ENCODE data around the gene KATNB1. TPM values are rescaled to one million over a fixed set of nuclear protein-coding genes. Genes with fewer than 3 reads are reported as not detected.

The KATNB1 gene
- total RNA-seq, 4 donors from 2014 or later = 17.7 to 27.1 (median 21.7) TPM

DNA sequence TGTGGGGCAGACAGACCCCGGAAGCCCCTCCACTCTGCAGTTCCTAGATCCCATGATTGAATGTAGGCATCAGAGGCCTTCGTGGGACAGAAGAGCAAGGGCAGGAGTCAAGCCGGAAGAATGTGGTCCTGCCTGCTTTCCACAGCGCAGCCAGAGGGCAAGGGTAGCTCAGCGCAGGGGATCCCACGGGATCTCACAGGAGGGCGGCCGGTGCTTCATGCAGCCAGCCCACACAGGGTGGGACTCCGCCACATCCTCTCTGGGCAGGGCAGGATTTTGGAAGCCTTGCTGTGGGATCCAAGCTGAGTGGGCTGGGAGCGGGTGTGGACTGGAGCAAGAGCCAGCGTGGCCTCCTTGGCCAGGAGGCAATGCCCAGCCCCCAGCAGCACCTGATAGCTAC is 13.0 kb downstream of the KATNB1 start:
- Histone ChIP-seq H3K4me1 (no peaks in the 10 kb centered on the region), H3K36me3 (peaks cover 0 to 11% (median 0%) of the 10 kb centered on the region in 3 donors), H3K4me3 (no peak overlapping the region), H3K9me3 (no peaks in the 10 kb centered on the region), H3K27me3 (no peaks in the 10 kb centered on the region), H3K27ac (no peak overlapping the region)
- TF ChIP-seq, protein P1, sequence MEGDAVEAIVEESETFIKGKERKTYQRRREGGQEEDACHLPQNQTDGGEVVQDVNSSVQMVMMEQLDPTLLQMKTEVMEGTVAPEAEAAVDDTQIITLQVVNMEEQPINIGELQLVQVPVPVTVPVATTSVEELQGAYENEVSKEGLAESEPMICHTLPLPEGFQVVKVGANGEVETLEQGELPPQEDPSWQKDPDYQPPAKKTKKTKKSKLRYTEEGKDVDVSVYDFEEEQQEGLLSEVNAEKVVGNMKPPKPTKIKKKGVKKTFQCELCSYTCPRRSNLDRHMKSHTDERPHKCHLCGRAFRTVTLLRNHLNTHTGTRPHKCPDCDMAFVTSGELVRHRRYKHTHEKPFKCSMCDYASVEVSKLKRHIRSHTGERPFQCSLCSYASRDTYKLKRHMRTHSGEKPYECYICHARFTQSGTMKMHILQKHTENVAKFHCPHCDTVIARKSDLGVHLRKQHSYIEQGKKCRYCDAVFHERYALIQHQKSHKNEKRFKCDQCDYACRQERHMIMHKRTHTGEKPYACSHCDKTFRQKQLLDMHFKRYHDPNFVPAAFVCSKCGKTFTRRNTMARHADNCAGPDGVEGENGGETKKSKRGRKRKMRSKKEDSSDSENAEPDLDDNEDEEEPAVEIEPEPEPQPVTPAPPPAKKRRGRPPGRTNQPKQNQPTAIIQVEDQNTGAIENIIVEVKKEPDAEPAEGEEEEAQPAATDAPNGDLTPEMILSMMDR (IDR thresholded peaks at IDR 0.05) = no peak
- no peak for TF ChIP-seq POLR2A (IDR thresholded peaks at IDR 0.05)
- DNase-seq = no peak

DNA sequence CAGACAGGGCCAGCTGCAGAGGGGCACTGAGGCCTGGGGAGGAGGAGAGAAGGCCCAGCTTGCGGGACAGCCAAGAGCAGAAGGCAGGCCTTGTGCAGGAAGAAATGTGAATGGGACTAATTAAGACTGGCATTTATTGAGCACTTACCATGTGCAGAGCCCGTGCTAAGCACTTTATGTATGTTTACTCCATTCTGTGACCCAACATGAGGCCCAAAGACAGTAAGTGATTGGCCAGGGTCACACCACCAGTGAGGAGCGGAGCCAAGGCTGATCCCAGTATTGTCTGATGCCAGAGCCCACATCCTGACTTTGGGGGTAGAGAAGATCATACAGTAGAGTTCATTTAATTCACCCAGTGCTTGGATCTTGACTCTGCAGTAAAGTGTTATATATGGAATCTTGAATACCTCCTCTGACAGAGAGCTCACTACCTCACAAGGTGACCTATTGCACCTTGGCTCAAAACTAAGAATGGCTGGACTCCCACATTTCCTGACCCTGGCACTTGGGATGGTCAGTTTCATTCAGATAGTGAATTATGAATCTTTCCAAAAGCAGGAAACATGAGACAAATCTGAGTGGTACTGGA is 13.6 kb downstream of the KATNB1 start:
- Histone ChIP-seq H3K27me3 (no peaks in the 10 kb centered on the region), H3K4me3 (no peak overlapping the region), H3K9me3 (no peaks in the 10 kb centered on the region), H3K27ac (no peak overlapping the region), H3K4me1 (no peaks in the 10 kb centered on the region), H3K36me3 (peaks cover 0 to 10% (median 0%) of the 10 kb centered on the region in 3 donors)
- DNase-seq = no peak
- TF ChIP-seq, protein P1 (IDR thresholded peaks at IDR 0.05) = no peak
- no peak for TF ChIP-seq POLR2A (IDR thresholded peaks at IDR 0.05)

DNA sequence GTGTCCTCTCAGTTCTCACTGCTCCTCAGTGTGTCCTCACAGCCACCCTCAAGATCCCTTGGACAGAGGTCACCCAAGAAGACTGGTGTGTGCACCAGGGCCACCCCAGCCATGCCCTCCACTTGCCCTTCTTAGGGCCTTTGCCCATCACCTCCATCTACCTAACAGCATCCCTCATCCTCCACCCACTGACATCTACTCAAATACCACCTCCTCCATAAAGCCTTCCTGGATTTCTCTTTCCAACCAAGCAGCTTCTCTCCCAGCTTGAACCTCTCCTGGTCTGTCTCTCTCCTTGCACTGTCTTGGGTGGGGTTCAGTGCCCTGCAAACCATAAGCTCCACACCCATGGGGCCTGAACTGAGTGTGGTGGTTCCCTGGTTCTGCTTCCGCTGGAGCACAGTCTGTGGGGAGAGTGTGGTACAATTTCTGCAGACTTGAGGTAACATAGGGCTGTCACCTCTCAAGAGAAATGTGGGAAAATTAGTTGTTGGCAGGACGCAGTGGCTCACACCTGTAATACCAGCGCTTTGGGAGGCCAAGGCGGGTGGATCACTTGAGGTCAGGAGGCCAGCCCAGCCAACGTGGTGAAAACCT is 14.4 kb downstream of the KATNB1 start:
- TF ChIP-seq, protein P1 (IDR thresholded peaks at IDR 0.05) = no peak
- TF ChIP-seq POLR2A (IDR thresholded peaks at IDR 0.05) = no peak
- H3K27me3 ChIP-seq = no peaks in the 10 kb centered on the region
- no peaks in the 10 kb centered on the region for H3K4me1 ChIP-seq
- peaks cover 0 to 8% (median 0%) of the 10 kb centered on the region in 3 donors for H3K36me3 ChIP-seq
- no peak for DNase-seq
- H3K9me3 ChIP-seq = no peaks in the 10 kb centered on the region
- no peak overlapping the region for H3K4me3 ChIP-seq
- no peak overlapping the region for H3K27ac ChIP-seq

DNA sequence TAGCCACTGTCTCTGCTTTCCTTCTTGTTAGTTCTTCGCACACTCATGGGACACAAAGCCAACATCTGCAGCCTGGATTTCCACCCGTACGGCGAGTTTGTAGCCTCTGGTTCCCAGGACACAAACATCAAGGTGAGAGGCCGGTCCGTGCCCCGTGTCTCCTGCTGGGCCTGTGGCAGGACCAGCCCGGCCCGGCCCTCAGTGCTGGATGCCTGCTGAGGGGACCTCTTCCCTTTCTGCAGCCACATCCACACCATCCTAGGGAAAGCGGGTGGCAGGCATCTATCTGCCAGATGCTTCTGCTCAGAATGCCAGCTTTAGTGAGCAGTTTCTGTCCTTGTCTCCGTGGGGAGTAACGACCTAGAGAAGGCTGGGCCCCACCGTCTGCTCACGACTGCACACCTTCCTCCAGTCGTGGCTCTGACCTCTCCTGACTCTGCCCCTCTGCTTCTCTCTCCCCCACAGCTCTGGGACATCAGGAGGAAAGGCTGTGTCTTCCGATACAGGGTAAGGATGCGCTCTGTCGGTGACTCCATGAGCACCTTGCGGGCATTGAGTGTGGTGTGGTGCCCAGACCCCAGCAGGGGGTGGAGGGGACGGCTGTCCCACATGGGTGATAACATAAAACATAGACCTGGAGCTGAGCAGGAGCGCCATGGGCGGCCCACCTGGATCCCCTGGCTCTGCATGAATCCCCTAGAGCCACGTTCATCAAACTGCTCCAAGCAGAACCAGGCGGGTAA is 15.4 kb downstream of the KATNB1 start:
- TF ChIP-seq, protein P1 (IDR thresholded peaks at IDR 0.05) = no peak
- TF ChIP-seq POLR2A (IDR thresholded peaks at IDR 0.05) = no peak
- peaks cover 0 to 17% (median 0%) of the 10 kb centered on the region in 3 donors for H3K36me3 ChIP-seq
- no peaks in the 10 kb centered on the region for H3K4me1 ChIP-seq
- DNase-seq = no peak
- H3K27ac ChIP-seq = no peak overlapping the region
- H3K9me3 ChIP-seq = no peaks in the 10 kb centered on the region
- no peak overlapping the region for H3K4me3 ChIP-seq
- no peaks in the 10 kb centered on the region for H3K27me3 ChIP-seq

DNA sequence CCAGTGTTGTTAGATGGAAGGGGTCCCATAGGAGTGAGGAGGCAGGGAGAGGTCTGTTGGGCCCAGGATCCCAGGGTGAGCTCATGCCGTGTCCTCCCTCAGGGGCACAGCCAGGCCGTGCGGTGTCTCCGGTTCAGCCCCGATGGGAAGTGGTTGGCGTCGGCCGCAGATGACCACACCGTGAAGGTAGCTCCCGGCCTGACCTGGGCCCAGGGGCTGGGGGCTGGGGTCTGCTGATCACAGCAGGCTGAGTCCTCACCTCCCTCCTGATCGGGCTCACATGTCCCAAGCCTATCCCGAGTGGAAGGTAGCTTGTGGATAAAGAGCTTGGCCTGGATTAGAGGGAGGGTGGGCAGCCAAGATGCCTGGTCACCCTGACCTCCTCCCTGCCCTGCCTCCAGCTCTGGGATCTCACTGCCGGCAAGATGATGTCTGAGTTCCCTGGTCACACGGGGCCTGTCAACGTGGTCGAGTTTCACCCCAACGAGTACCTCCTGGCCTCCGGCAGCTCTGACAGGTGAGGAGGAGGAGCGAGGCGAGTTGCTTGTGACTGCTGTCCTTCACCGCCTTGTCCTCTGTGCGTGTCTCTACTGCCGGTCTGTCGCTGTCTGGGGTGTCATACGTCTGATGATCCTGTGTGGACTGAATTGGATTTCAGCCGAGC is 16.1 kb downstream of the KATNB1 start:
- Histone ChIP-seq H3K36me3 (peaks cover 0 to 22% (median 0%) of the 10 kb centered on the region in 3 donors), H3K4me3 (no peak overlapping the region), H3K9me3 (no peaks in the 10 kb centered on the region), H3K27me3 (no peaks in the 10 kb centered on the region), H3K4me1 (no peaks in the 10 kb centered on the region), H3K27ac (no peak overlapping the region)
- TF ChIP-seq, protein P1 (IDR thresholded peaks at IDR 0.05) = no peak
- no peak for TF ChIP-seq POLR2A (IDR thresholded peaks at IDR 0.05)
- DNase-seq = no peak
